Esophagus squamous epithelium (tissue), 5 donors: ENCODE data around the gene C4orf51. TPM values are rescaled to one million over a fixed set of nuclear protein-coding genes. Genes with fewer than 3 reads are reported as not detected.

Experiments used
- DNase-seq: peaks from one replicate; lab custom pipeline; 2025; lab: John Stamatoyannopoulos, UW
- H3K27ac ChIP-seq, 4 donors: fragments of 200-600 bp; sonication (generic); one replicate each; pipeline ENCODE4 v1.5.1; 2016 to 2019; ENCODE audit warnings: mild to moderate bottlenecking in 1 of 4
- H3K27me3 ChIP-seq, 4 donors: fragments of 200-600 bp; sonication (generic); 1 replicate in 3 of 4; 2 replicates in 1 of 4; pipeline versions ENCODE4 v1.5.1 to v1.6.0; 2017 to 2021; ENCODE audit warnings: antibody characterized with exemption in 1 of 4
- H3K36me3 ChIP-seq, 3 donors: fragments of 200-600 bp; sonication (generic); one replicate each; pipeline ENCODE4 v1.5.1; 2016 to 2019
- H3K4me1 ChIP-seq, 3 donors: fragments of 200-600 bp; sonication (generic); one replicate each; pipeline ENCODE4 v1.5.1; 2017 to 2019
- H3K4me3 ChIP-seq, 4 donors: fragments of 200-600 bp; sonication (generic); 1 replicate in 3 of 4; 2 replicates in 1 of 4; pipeline ENCODE4 v1.5.1; 2016 to 2019; ENCODE audit warnings: mild to moderate bottlenecking in 2 of 4, moderate library complexity in 1 of 4
- H3K9me3 ChIP-seq, 3 donors: fragments of 200-600 bp; sonication (generic); one replicate each; pipeline ENCODE4 v1.5.1; 2016 to 2019
- CTCF ChIP-seq, 6 experiments: fragments of 450-650 bp in 4 of 6; fragments of 200-600 bp in 2 of 6; sonication (generic) in 2 of 6; IDR thresholded peaks; one replicate each; pipeline ENCODE4 v1.5.1; 2016 to 2019; ENCODE audit warnings: antibody characterized with exemption in 6 of 6, mild to moderate bottlenecking in 4 of 6, moderate library complexity in 4 of 6
- POLR2A ChIP-seq, 4 donors: fragments of 450-650 bp; IDR thresholded peaks; one replicate each; pipeline ENCODE4 v1.6.1; 2017; ENCODE audit warnings: antibody characterized with exemption in 4 of 4, mild to moderate bottlenecking in 4 of 4, moderate library complexity in 3 of 4
- WGBS, 2 donors: methylation state at CpG; one replicate each; pipeline ENCODE4 v1.1.5; 2018; 5-methylcytosine and 5-hydroxymethylcytosine counted together
- intact Hi-C: fragments of 100-400 bp; cut with DNase I; formaldehyde crosslinking; loops from one replicate; pipeline ENCODE4 v1.15.0; 2022
- total RNA-seq, 4 donors: library from RNA; depleted of rRNA; stranded (reverse); fragments of >200 nt; gene quantifications; one replicate each; pipeline ENCODE4 v1.1.0, GENCODE V29; 2016
- donor health status: DM: yes; HTN: yes; CAD: no.

C4orf51 gene
- total RNA-seq, 4 donors from 2014 or later: not detected

- TF ChIP-seq CTCF (IDR thresholded peaks at IDR 0.05) (no peak), POLR2A (IDR thresholded peaks at IDR 0.05) (no peak)
- Histone ChIP-seq H3K4me1 (peaks cover 11 to 50% (median 32%) of the 10 kb centered on the region in 3 donors), H3K9me3 (no peaks in the 10 kb centered on the region), H3K27me3 (no peaks in the 10 kb centered on the region), H3K36me3 (no peaks in the 10 kb centered on the region), H3K27ac (no peak overlapping the region), H3K4me3 (no peak overlapping the region)
- intact Hi-C loops: loop anchor here (5.0 kb wide), 1 partner anchor 109 kb away; no protein-coding TSS in a partner anchor
- 19 to 38% methylated on average over 1 of the region's 1 CpG for WGBS, 2 donors
- DNase-seq: no peak
Observed at GRCh38 chr4:145731028-145731427, 51.1 kb downstream of the C4orf51 start.

GRCh38 chr4:145732001-145732815, 52.3 kb downstream of the C4orf51 start:
- H3K36me3 ChIP-seq: no peaks in the 10 kb centered on the region
- H3K27me3 ChIP-seq: no peaks in the 10 kb centered on the region
- no peak for TF ChIP-seq CTCF (IDR thresholded peaks at IDR 0.05)
- no peak for TF ChIP-seq POLR2A (IDR thresholded peaks at IDR 0.05)
- peak overlapping the region; percentile 98 to 99 (median 98) for H3K27ac ChIP-seq
- no peak for DNase-seq
- no peaks in the 10 kb centered on the region for H3K9me3 ChIP-seq
- WGBS, 2 donors: 54 to 58% methylated on average over 11 to 14 of the region's 14 CpGs
- peaks cover 11 to 59% (median 35%) of the 10 kb centered on the region in 3 donors for H3K4me1 ChIP-seq
- peak overlapping the region; percentile 55 to 81 (median 67) for H3K4me3 ChIP-seq
- intact Hi-C loops: loop anchor here (5.0 kb wide), 1 partner anchor 110 kb away; no protein-coding TSS in a partner anchor

GRCh38 chr4:145732895-145733880, 53.2 kb downstream of the C4orf51 start:
- H3K4me1 ChIP-seq: peaks cover 11 to 59% (median 35%) of the 10 kb centered on the region in 3 donors
- H3K4me3 ChIP-seq: peak overlapping the region; percentile 55 to 81 (median 67)
- H3K27me3 ChIP-seq: no peaks in the 10 kb centered on the region
- intact Hi-C loops: loop anchor here (5.0 kb wide), 1 partner anchor 111 kb away; no protein-coding TSS in a partner anchor
- peak in 1 of 6 experiments; percentile 19 for TF ChIP-seq CTCF (IDR thresholded peaks at IDR 0.05)
- TF ChIP-seq POLR2A (IDR thresholded peaks at IDR 0.05): peak in 3 of 4 donors; percentile 5 to 89 (median 54)
- 3 to 6% methylated on average over 8 to 11 of the region's 81 CpGs for WGBS, 2 donors
- H3K36me3 ChIP-seq: no peaks in the 10 kb centered on the region
- no peaks in the 10 kb centered on the region for H3K9me3 ChIP-seq
- H3K27ac ChIP-seq: peak overlapping the region; percentile 98 to 99 (median 98)
- DNase-seq: peak; percentile 35

- Histone ChIP-seq H3K9me3 (no peaks in the 10 kb centered on the region), H3K4me3 (peak overlapping the region in 3 of 4 donors; percentile 8 to 81 (median 13)), H3K36me3 (no peaks in the 10 kb centered on the region), H3K27ac (peak overlapping the region; percentile 98 to 99 (median 98)), H3K27me3 (no peaks in the 10 kb centered on the region), H3K4me1 (peaks cover 11 to 59% (median 35%) of the 10 kb centered on the region in 3 donors)
- DNase-seq: no peak
- intact Hi-C loops: loop anchor here (5.0 kb wide), 1 partner anchor 112 kb away; no protein-coding TSS in a partner anchor
- TF ChIP-seq CTCF (IDR thresholded peaks at IDR 0.05) (no peak), POLR2A (IDR thresholded peaks at IDR 0.05) (no peak)
- 36 to 41% methylated on average over 5 to 7 of the region's 7 CpGs for WGBS, 2 donors
Observed at GRCh38 chr4:145734031-145734430, 54.1 kb downstream of the C4orf51 start.
